T-helper 2 cell (primary cell): Measurements from ENCODE around the gene TLN1.

Experiments
- DNase-seq, 5 experiments: peaks; one replicate each; pipeline versions ENCODE4 v3.0.0 to v3.0.0-alpha.2; 2012 to 2022

The TLN1 gene

GRCh38 chr9:35703906-35704672 lies 27.9 kb downstream of the TLN1 start:
- no peak for DNase-seq

GRCh38 chr9:35702696-35703095 lies 29.3 kb downstream of the TLN1 start:
- no peak for DNase-seq

GRCh38 chr9:35700942-35701341 lies 31.1 kb downstream of the TLN1 start:
- DNase-seq: no peak

GRCh38 chr9:35700031-35700430 lies 32.0 kb downstream of the TLN1 start:
- DNase-seq: no peak

- DNase-seq: no peak
Observed at GRCh38 chr9:35698231-35698630, 33.8 kb downstream of the TLN1 start.

- DNase-seq: no peak
Observed at GRCh38 chr9:35697486-35697885, 34.5 kb downstream of the TLN1 start.

GRCh38 chr9:35696520-35697215 lies 35.3 kb downstream of the TLN1 start:
- peak in 4 of 5 experiments; percentile 30 to 47 (median 44) for DNase-seq

GRCh38 chr9:35695943-35696401 lies 36.0 kb downstream of the TLN1 start:
- DNase-seq: no peak

GRCh38 chr9:35691757-35692301 lies 40.2 kb downstream of the TLN1 start:
- no peak for DNase-seq

GRCh38 chr9:35691334-35691650 lies 40.7 kb downstream of the TLN1 start:
- no peak for DNase-seq

GRCh38 chr9:35690614-35691333 lies 41.2 kb downstream of the TLN1 start:
- peak in 3 of 5 experiments; percentile 7 to 31 (median 20) for DNase-seq

GRCh38 chr9:35690294-35690613 lies 41.7 kb downstream of the TLN1 start:
- no peak for DNase-seq

- DNase-seq: no peak
Observed at GRCh38 chr9:35689542-35690293, 42.3 kb downstream of the TLN1 start, which contains the start of gene TPM2. Gene TPM2 (minus strand): TSS chr9:35689925. CDS start chr9:35689817, 108 bp downstream.

GRCh38 chr9:35688558-35689541 lies 43.1 kb downstream of the TLN1 start:
- peak in 1 of 5 experiments; percentile 53 for DNase-seq

GRCh38 chr9:35687972-35688557 lies 43.9 kb downstream of the TLN1 start:
- no peak for DNase-seq

- no peak for DNase-seq
Observed at GRCh38 chr9:35687306-35687705, 44.7 kb downstream of the TLN1 start.

GRCh38 chr9:35686222-35687203 lies 45.5 kb downstream of the TLN1 start:
- no peak for DNase-seq

GRCh38 chr9:35685506-35685905 lies 46.5 kb downstream of the TLN1 start:
- DNase-seq: no peak

- no peak for DNase-seq
Observed at GRCh38 chr9:35684921-35685320, 47.1 kb downstream of the TLN1 start.

- no peak for DNase-seq
Observed at GRCh38 chr9:35683323-35683722, 48.7 kb downstream of the TLN1 start.
